A172 (cell line): ENCODE data around the gene S100A5. TPM values are rescaled to one million over a fixed set of nuclear protein-coding genes. Genes with fewer than 3 reads are reported as not detected.
"Not testable (repeated sequence)": the region's sequence is repeated elsewhere in the genome, so short reads cannot be mapped to it uniquely, and the experiment has no call there.

Source experiments
- DNase-seq: peaks from one replicate; pipeline ENCODE4 v3.0.0-alpha.2; 2015; ENCODE audit warnings: low spot score
- total RNA-seq: library from RNA; depleted of rRNA; stranded (reverse); fragments of >200 nt; shearing (Covaris generic); gene quantifications from 2 replicates; pipeline ENCODE4 v1.2.3, GENCODE V29; 2014

S100A5 gene
- total RNA-seq, 1 experiment from 2014 or later, result 1.1 TPM

GRCh38 chr1:153566414-153567371 is 26.0 kb upstream of the S100A5 start:
- DNase-seq, result peak; percentile 100

- peak; percentile 97 for DNase-seq
Observed at GRCh38 chr1:153565529-153566374, 25.0 kb upstream of the S100A5 start, which contains the start of gene S100A2. TSS of gene S100A2 (minus strand) at chr1:153565844. CDS start at chr1:153563877, 1,967 bp downstream.

DNA sequence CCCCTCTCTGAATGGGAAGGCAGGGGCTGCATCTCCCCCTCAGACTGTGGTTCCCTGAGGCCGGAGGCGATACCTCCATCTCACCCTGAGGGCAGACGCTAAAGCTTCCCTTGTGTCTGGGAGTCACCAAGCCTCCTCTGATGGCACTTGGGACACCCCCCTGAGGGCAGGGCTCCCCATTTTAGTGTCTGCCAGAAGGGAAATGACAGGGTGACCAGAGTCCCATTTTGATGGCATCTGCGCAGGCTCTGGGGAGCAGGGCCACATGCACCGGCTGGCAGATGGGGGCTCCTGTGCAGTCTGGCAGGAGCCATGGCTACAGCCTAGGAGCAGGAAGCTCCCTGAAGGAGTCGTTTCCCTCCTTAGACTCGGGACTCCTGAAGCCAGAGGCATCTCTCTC is 23.3 kb upstream of the S100A5 start:
- no peak for DNase-seq

DNA sequence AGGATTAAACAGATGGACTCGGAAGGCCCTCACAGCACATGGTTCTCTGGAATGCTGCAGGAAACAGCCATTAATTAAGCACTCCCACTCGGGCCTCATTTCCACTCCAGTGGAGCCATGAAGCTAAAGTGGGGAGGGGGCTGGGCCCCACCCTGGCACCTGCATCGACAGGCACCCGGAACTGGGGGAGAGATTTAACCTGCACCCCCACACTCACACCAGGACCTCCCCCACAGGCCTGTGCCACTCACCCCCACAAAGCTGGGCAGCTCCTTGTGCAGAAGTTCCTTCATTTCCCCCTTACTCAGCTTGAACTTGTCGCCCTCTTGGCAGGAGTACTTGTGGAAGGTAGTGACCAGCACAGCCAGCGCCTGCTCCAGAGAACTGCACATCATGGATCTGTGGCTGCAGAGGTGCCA is 22.8 kb upstream of the S100A5 start:
- DNase-seq, result no peak

DNA sequence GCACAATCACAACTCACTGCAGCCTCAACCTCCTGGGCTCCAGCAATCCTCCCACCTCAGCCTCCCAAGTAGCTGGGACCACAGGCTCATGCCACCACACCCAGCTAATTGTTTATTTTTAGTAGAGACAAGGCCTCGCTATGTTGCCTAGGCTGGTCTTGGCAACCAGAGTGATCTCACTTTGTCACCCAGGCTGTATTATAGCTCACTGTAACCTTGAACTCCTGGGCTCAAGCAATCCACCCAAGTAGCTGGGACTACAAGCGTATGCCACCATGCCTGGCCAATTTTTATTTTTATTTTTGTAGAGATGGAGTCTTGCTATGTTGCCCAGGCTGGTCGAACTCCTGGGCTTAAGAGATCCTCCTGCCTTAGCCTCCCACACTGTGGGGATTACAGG is 21.3 kb upstream of the S100A5 start:
- not testable (repeated sequence) for DNase-seq

- DNase-seq, result no peak
Observed at GRCh38 chr1:153561466-153561985, 20.8 kb upstream of the S100A5 start.

- no peak for DNase-seq
Observed at GRCh38 chr1:153560771-153561465, 20.2 kb upstream of the S100A5 start.

DNA sequence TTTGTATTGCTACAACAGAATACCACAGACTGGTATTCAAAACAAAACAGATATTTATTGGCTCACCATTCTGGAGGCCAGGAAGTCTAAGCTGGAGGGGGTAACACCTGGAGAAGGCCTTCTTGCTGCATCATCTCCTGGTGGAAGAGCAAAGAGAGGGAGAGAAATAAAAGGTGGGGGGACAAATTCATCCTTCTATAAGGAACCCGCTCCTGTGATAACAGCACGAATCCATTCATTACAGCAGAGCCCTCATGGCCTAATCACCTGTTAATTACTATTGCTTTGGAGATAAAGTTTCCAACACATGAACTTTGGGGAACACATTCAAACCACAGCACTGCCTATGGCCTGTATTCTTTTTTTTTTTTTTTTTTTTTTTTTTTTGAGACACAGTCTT is 19.5 kb upstream of the S100A5 start:
- DNase-seq, result no peak

GRCh38 chr1:153557877-153558276 is 17.1 kb upstream of the S100A5 start:
- no peak for DNase-seq

DNA sequence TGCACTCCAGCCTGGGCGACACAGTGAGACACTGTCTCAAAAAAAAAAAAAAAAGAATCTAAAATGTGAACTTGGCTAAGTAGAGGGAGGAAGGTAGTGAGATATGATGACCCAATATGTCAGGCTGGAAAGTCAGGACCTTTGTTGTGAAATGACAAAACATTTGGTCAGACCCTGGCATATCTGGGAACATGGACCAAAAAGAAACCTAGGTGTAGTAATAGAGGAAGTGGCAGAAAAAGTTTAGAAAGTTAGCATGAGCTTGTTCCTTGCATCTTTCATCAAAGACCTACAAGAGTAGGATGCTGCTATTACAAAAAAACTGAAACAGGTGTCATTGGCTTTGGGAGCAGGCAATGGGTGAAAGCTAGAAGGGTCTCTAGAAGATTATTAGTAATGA is 15.6 kb upstream of the S100A5 start:
- DNase-seq, result no peak

DNA sequence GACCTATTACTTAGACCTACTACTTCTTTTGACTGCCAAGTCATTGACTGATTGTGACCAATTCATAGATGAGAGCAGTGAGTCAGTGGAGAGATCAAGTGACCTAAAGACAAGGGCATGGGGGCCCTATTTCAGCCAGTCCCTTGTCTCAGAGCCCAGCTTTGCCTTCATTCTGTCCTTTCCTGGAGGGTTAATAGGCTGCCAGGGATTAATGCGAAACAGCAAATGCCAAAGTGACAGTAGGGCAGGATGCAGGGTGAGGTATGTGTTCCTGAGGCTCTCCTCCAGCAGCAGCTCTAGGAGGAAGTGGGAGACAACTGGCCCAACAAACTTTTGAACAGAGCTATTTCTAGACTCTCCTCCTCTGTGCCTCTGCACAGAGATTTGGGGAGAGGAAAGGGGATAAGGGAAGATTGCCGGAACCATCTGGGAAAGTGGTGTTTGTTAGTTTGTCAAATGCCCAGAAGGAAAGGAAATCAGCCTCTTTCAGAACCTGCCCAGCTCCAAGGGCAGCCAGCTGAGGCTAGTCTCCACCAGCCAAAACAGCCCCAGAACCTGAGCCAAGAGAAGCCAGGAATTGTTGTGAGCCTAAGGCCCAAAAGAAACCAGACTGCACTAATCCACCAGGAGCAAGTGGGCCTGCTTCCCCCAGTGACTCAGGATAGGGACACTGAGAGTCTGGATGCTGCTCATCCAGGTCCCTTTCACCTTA is 13.3 kb upstream of the S100A5 start:
- DNase-seq, result peak; percentile 72

DNA sequence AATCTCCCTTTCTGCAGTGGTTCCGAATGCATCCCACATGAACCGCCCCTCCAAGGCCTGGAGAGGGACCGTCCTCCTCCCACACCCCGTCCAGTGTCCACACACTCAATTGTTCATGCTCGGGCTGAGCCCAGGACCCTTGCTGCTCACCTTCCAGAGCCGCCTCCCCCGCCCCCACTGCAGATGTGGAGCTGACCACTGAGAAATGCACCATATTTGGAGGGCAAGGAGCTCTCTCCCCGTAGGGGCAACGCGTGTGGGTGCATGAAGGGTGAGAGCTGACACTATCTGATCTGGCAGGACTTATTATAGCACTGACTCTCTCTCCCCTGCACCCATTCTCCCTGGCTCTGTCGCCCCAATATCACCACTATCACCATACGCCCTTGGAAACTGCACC is 12.4 kb upstream of the S100A5 start:
- DNase-seq, result no peak

GRCh38 chr1:153552335-153552734 is 11.6 kb upstream of the S100A5 start:
- no peak for DNase-seq

DNA sequence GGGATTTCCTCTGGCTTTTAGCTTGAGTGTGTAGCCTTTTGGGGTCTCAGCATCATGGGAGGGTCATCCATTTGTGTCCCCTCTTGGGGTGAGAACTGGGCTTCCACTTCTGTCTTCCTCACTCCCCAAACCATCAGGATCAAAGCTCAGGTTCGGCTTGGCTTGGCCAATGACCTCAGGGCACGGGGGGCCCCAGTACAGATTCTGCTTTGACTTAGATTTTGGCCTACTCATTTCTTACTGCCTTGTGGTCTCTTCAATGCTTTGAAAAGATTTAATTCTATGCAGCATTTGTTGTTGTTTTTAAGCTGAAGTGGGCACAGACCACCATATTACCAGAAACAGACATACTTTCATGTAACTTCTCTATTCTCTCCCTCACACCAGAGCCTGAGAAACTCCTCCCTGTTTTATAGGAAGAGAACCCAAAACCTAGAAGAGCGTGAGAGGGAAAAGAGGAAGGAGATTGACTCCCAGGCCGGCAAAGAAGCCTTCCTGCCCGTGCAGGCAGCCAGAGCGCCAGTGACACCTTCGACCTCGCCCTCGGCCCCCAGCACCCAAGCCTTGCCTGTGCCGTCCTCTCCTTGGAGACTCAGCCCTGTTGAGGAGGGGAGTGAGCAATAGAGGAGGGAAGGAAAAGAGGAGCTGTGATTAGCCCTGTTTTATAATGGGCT is 10.2 kb upstream of the S100A5 start:
- DNase-seq, result no peak

GRCh38 chr1:153550398-153550758 is 9.6 kb upstream of the S100A5 start:
- DNase-seq, result no peak

- DNase-seq, result no peak
Observed at GRCh38 chr1:153549741-153550397, 9.1 kb upstream of the S100A5 start.

- peak; percentile 98 for DNase-seq
Observed at GRCh38 chr1:153548722-153549688, 8.3 kb upstream of the S100A5 start, which contains the start of gene S100A3. TSS of gene S100A3 (minus strand) at chr1:153549258. CDS start at chr1:153548485, 773 bp downstream.
